HG02970 (cell line): Measurements from ENCODE around the gene RBMS1.

Source experiments
- ATAC-seq: cut with Tn5 transposase; IDR thresholded peaks from one replicate; pipeline ENCODE4 v1.9.1; 2021; ENCODE audit warnings: mild to moderate bottlenecking, moderate library complexity, moderate number of reproducible peaks; ENCODE audit not compliant: unreplicated experiment, low FRiP score

The RBMS1 gene

GRCh38 chr2:160267022-160267421 lies 226.6 kb downstream of the RBMS1 start:
- no peak for ATAC-seq

- ATAC-seq = no peak
These were observed 227.5 kb downstream of the RBMS1 start for GRCh38 chr2:160266037-160266551.

- no peak for ATAC-seq
These were observed 229.3 kb downstream of the RBMS1 start for GRCh38 chr2:160264308-160264707.

- no peak for ATAC-seq
These were observed 231.9 kb downstream of the RBMS1 start for GRCh38 chr2:160261732-160262131.

- ATAC-seq = no peak
These were observed 235.2 kb downstream of the RBMS1 start for GRCh38 chr2:160258492-160258805.

GRCh38 chr2:160257743-160258491 lies 235.7 kb downstream of the RBMS1 start:
- ATAC-seq = no peak

GRCh38 chr2:160257041-160257742 lies 236.4 kb downstream of the RBMS1 start:
- no peak for ATAC-seq

GRCh38 chr2:160256507-160256906 lies 237.1 kb downstream of the RBMS1 start:
- no peak for ATAC-seq

GRCh38 chr2:160255408-160255807 lies 238.2 kb downstream of the RBMS1 start:
- no peak for ATAC-seq

GRCh38 chr2:160254189-160254762 lies 239.3 kb downstream of the RBMS1 start:
- no peak for ATAC-seq

GRCh38 chr2:160253440-160254188 lies 240.0 kb downstream of the RBMS1 start:
- no peak for ATAC-seq

- no peak for ATAC-seq
These were observed 240.7 kb downstream of the RBMS1 start for GRCh38 chr2:160252900-160253299.

GRCh38 chr2:160252278-160252887 lies 241.2 kb downstream of the RBMS1 start:
- no peak for ATAC-seq

GRCh38 chr2:160251569-160251968 lies 242.0 kb downstream of the RBMS1 start:
- ATAC-seq = no peak

GRCh38 chr2:160249876-160250275 lies 243.7 kb downstream of the RBMS1 start:
- no peak for ATAC-seq

- no peak for ATAC-seq
These were observed 246.1 kb downstream of the RBMS1 start for GRCh38 chr2:160247296-160248035.

GRCh38 chr2:160246356-160246755 lies 247.3 kb downstream of the RBMS1 start:
- no peak for ATAC-seq

- no peak for ATAC-seq
These were observed 247.9 kb downstream of the RBMS1 start for GRCh38 chr2:160245614-160246155.

- ATAC-seq = no peak
These were observed 250.6 kb downstream of the RBMS1 start for GRCh38 chr2:160242893-160243564.
